SK-MEL-5 (cell line): ENCODE results near the gene PER2. TPM values are rescaled to one million over a fixed set of nuclear protein-coding genes. Genes with fewer than 3 reads are reported as not detected.
"Not testable (repeated sequence)": the region's sequence is repeated elsewhere in the genome, so short reads cannot be mapped to it uniquely, and the experiment has no call there.

Experiments used
- DNase-seq: peaks from one replicate; pipeline ENCODE4 v3.0.0-alpha.2; 2016; ENCODE audit warnings: low read depth, low spot score
- in situ Hi-C: cut with HindIII; loops from 2 replicates; pipeline ENCODE4 v1.10.0; 2016; ENCODE audit warnings: low sequenced_read_pairs, high pct_unique_total_duplicates, low pct_unique_long_range_greater_than_20kb
- total RNA-seq: library from RNA; depleted of rRNA; stranded (reverse); fragments of >200 nt; shearing (Covaris generic); gene quantifications from 2 replicates; pipeline ENCODE4 v1.2.3, GENCODE V29; 2014

Gene PER2
- total RNA-seq, 1 experiment from 2014 or later, result 1.8 TPM

GRCh38 chr2:238314576-238314975, 26.2 kb upstream of the PER2 start:
- no peak for DNase-seq
- in situ Hi-C loops, result no loop called here

DNA sequence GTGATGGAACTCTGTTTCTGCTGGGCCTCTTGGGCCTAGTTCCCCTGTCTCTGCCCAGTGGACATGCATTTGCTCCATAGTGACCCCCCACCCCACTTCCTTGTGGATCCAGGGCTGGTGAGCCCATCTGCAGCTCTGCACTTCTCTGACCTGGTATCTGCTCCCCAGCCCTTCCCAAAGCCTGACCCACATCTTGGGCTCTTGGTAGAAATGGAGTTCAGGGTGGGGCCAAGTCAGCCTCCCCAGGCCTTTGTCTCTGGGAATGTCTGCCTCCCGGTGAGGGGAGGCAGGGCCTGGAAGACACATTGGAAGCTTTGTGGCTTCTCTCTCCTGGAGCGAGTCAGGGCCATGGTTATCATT, 25.6 kb upstream of the PER2 start:
- no peak for DNase-seq
- in situ Hi-C loops, result no loop called here

- no peak for DNase-seq
- in situ Hi-C loops, result no loop called here
These were observed 25.0 kb upstream of the PER2 start for GRCh38 chr2:238313289-238313990.

DNA sequence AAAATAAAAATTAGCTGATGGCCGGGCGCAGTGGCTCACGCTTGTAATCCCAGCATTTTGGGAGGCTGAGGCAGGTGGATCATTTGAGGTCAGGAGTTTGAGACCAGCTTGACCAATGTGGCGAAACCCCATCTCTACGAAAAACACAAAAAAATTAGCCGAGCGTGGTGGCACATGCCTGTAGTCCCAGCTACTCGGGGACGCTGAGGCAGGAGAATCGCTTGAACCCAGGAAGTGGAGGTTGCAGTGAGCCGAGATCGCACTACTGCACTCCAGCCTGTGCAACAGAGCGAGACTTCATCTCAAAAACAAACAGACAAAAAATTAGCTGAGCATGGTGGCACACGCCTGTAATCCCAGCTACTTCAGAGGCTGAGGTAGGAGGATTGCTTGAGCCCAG, 22.3 kb upstream of the PER2 start:
- DNase-seq, in situ Hi-C loops: not testable (repeated sequence)

- in situ Hi-C loops, result no loop called here
- peak; percentile 48 for DNase-seq
These were observed 19.8 kb upstream of the PER2 start for GRCh38 chr2:238308177-238308576.

DNA sequence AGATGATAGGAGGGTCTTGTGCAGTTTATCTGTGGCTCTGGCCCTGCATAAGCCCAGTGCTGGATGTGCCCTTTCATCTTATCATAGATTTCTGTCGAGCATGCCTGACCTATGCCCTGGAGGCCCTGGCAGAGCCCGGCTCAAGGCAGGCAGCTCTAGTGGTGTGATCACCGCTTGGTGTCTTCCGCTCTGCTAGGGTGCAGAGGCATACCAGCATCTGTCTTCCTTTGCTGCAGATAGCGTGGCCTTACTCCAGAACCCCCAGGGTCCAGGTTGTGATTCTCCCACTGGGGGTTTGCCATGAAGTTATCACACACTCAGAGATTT, 18.2 kb upstream of the PER2 start:
- in situ Hi-C loops, result no loop called here

GRCh38 chr2:238305965-238306671, 17.7 kb upstream of the PER2 start:
- DNase-seq, result no peak
- in situ Hi-C loops, result no loop called here

More for the DNA sequence above, 18.2 kb upstream of the PER2 start:
- no peak for DNase-seq

GRCh38 chr2:238305092-238305862, 16.9 kb upstream of the PER2 start:
- DNase-seq, result peak; percentile 54
- in situ Hi-C loops, result no loop called here

DNA sequence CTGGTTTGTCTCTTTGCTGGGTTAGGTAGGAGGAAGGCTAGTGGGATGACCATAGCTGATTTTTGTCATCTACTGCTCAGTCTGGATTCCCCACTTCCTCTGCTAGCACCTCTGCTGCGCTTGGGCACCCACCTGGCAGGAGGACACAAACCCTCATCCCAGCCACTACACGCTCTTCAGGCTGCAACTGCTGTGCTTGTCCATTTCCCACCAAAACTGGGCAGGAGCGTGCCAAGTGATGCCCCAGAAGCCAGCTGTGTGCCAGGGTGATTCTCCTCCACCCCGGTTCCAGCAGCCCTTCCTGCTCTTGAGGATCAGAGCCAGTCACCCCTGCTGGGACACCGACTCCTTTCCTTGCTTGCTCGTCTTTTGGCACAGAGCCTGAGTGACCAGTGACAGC, 15.7 kb upstream of the PER2 start:
- in situ Hi-C loops, result no loop called here
- no peak for DNase-seq

DNA sequence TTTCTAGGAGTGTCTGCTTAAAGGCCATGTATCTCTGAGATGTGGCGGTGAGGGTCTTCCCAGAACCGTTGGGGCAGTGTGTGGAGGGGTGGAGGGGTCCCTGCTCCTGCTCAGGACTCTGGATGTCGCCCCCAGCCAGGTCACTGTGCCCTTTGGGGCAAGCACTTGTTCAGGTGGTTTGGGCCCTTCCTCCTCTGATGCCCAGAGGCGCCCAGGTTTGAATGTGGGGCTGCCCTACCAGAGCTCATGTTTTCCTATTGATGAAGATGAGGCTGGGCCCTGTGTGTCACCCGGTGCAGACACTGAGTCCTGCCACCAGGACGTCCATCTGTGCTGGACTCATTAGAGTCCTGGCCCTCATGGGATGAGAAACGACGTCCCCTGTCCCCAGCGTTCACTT, 14.3 kb upstream of the PER2 start:
- no peak for DNase-seq
- in situ Hi-C loops, result no loop called here

- in situ Hi-C loops, result no loop called here
- no peak for DNase-seq
These were observed 13.7 kb upstream of the PER2 start for GRCh38 chr2:238302087-238302486.

- DNase-seq, result no peak
- in situ Hi-C loops, result no loop called here
These were observed 11.4 kb upstream of the PER2 start for GRCh38 chr2:238299803-238300202.

GRCh38 chr2:238296638-238297457, 8.4 kb upstream of the PER2 start:
- DNase-seq, result no peak
- in situ Hi-C loops, result no loop called here

- in situ Hi-C loops, result no loop called here
- DNase-seq, result no peak
These were observed 7.0 kb upstream of the PER2 start for GRCh38 chr2:238295144-238296112.

DNA sequence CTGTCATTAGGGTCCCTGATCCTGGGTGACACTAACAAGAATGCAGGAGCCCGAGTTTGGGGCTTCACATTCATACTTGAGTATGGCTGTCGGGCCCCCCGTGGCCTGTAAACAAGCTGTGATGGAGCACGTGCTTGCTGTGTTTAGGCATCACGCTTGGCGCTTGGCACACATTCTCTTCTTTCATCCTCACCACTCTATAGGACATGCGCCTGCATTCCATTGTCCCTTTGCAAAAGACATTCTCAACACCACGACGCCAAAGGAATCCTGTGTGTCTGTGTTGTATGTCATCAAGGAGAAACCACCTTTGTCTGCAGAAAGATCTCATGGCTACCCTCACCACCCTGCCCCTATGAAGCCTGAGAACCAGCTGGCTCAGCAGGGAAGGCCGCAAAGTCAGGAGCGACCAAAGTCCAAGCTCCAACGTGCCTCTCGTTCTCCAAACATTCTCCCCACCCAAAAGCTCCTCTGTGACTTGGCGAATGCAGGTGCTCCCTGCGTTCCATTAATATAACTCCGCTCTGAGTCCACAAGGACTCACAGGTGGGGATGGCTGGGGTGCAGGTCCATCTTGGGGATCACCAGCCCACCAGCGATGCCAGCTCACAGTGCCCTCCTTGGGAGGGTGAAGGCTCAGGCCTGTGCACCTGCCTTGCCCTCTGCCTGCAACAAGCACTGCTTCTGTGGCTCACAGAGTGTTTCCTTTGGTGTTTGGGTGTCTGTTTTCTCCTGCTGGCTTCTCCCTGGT, 6.2 kb upstream of the PER2 start:
- DNase-seq, result no peak
- in situ Hi-C loops, result no loop called here

DNA sequence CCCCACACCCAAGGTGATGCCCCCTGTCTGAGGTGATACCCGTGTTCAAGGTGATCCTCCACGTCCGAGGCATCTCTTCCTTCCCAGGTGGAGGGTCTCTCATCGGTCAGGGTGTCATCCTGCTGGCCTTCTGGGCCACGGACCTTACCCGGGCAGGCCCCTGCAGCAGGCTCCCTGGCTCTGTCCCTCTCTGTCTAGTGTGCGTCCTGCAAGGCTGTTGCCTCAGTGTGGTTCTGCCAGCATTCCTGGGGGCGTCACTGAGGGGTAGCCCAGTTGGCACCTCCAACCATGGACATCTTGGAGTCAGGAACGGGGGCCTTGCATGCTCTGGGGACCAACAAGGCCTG, 5.6 kb upstream of the PER2 start:
- no peak for DNase-seq
- in situ Hi-C loops, result no loop called here
